Breast epithelium (tissue), 4 donors: ENCODE results near the gene NKD2. TPM values are rescaled to one million over a fixed set of nuclear protein-coding genes. Genes with fewer than 3 reads are reported as not detected.

Experiments used
- DNase-seq, 2 donors: peaks; one replicate each; pipeline ENCODE4 v3.0.0-alpha.2; 2019; ENCODE audit warnings: low spot score in 2 of 2
- H3K27ac ChIP-seq, 2 donors: fragments of 200-600 bp; sonication (generic) in 1 of 2; one replicate each; pipeline ENCODE4 v1.5.1; 2016 to 2019; ENCODE audit warnings: mild to moderate bottlenecking in 1 of 2
- H3K27me3 ChIP-seq, 2 donors: fragments of 200-600 bp; sonication (generic) in 1 of 2; one replicate each; pipeline versions ENCODE4 v1.5.1 to v1.6.0; 2017 to 2019; ENCODE audit warnings: control low read depth in 1 of 2, mild to moderate bottlenecking in 1 of 2
- H3K36me3 ChIP-seq: fragments of 200-600 bp; one replicate; pipeline ENCODE4 v1.5.1; 2019
- H3K4me1 ChIP-seq, 2 donors: fragments of 200-600 bp; sonication (generic); one replicate each; pipeline ENCODE4 v1.5.1; 2016 to 2019; ENCODE audit warnings: control low read depth in 1 of 2
- H3K4me3 ChIP-seq, 3 donors: fragments of 200-600 bp; sonication (generic); 1 replicate in 2 of 3; 2 replicates in 1 of 3; pipeline ENCODE4 v1.5.1; 2016 to 2019; ENCODE audit warnings: mild to moderate bottlenecking in 3 of 3, moderate library complexity in 2 of 3
- H3K9me3 ChIP-seq, 2 donors: fragments of 200-600 bp; sonication (generic) in 1 of 2; one replicate each; pipeline ENCODE4 v1.5.1; 2016 to 2019; ENCODE audit warnings: control low read depth in 1 of 2
- POLR2A ChIP-seq: fragments of 450-650 bp; IDR thresholded peaks from one replicate; pipeline ENCODE4 v1.6.1; 2016; ENCODE audit warnings: antibody characterized with exemption, mild to moderate bottlenecking, moderate library complexity
- POLR2AphosphoS5 ChIP-seq, 3 donors: sonication (generic); formaldehyde crosslinking; IDR thresholded peaks; one replicate each; pipeline ENCODE4 v1.6.1; 2017; ENCODE audit warnings: antibody characterized with exemption in 3 of 3
- intact Hi-C: fragments of 100-400 bp; cut with DNase I; formaldehyde crosslinking; loops from one replicate; pipeline ENCODE4 v1.15.1; 2023; ENCODE audit warnings: low total_unique reads
- total RNA-seq, 3 donors: library from RNA; depleted of rRNA; stranded (reverse); fragments of >200 nt; gene quantifications; one replicate each; pipeline ENCODE4 v1.1.0, GENCODE V29; 2016
- TF ChIP-seq, protein P1 (sequence below), 3 donors: fragments of 450-650 bp; IDR thresholded peaks; one replicate each; pipeline ENCODE4 v1.5.1; 2016 to 2017; ENCODE audit warnings: antibody characterized with exemption in 3 of 3, mild to moderate bottlenecking in 3 of 3, moderate library complexity in 3 of 3

Gene NKD2
- total RNA-seq, 3 donors from 2014 or later, result 5.9 to 16.7 TPM; not detected in 1

DNA sequence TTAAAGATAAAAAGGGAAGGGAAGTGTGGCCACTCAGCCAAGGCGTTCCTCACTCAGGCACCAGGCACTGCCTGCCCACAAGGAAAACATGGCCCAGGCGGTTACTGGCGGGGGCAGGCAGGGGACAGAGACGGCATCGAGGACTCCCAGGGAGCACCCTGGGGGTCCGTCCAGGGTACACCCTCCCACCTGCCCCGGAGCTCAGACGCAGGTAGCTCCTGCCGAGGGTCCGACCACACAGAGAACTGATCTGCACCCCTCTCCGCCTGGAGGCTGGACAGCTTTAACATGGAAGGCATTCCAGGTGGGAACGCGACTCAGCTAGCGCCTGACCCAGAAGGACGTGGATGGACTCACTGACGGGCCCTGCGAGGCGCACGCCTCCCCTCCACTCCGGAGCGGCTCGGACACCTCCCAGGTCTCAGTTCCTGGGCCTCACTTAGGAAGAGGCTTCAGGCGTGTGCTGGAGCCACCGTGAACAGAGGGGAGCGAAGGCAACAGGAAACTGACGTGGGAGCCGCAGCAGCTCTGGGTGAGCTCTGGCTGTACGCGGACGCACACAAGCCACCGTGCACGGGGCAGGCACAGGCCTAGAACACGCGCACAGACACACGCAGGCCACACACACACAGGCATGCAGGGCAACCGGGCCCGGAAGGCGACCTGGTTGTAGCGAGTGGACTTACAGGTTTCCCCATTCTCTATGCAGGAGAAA is 47.5 kb downstream of the NKD2 start:
- DNase-seq, result no peak
- H3K9me3 ChIP-seq, result no peaks in the 10 kb centered on the region
- intact Hi-C loops, result no loop called here
- H3K36me3 ChIP-seq, result no peaks in the 10 kb centered on the region
- H3K4me1 ChIP-seq, result no peaks in the 10 kb centered on the region
- no peaks in the 10 kb centered on the region for H3K27me3 ChIP-seq
- no peak overlapping the region for H3K27ac ChIP-seq
- TF ChIP-seq, protein P1, sequence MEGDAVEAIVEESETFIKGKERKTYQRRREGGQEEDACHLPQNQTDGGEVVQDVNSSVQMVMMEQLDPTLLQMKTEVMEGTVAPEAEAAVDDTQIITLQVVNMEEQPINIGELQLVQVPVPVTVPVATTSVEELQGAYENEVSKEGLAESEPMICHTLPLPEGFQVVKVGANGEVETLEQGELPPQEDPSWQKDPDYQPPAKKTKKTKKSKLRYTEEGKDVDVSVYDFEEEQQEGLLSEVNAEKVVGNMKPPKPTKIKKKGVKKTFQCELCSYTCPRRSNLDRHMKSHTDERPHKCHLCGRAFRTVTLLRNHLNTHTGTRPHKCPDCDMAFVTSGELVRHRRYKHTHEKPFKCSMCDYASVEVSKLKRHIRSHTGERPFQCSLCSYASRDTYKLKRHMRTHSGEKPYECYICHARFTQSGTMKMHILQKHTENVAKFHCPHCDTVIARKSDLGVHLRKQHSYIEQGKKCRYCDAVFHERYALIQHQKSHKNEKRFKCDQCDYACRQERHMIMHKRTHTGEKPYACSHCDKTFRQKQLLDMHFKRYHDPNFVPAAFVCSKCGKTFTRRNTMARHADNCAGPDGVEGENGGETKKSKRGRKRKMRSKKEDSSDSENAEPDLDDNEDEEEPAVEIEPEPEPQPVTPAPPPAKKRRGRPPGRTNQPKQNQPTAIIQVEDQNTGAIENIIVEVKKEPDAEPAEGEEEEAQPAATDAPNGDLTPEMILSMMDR (IDR thresholded peaks at IDR 0.05), result no peak
- TF ChIP-seq POLR2A, result no peak
- TF ChIP-seq POLR2AphosphoS5 (IDR thresholded peaks at IDR 0.05), result no peak
- no peak overlapping the region for H3K4me3 ChIP-seq

DNA sequence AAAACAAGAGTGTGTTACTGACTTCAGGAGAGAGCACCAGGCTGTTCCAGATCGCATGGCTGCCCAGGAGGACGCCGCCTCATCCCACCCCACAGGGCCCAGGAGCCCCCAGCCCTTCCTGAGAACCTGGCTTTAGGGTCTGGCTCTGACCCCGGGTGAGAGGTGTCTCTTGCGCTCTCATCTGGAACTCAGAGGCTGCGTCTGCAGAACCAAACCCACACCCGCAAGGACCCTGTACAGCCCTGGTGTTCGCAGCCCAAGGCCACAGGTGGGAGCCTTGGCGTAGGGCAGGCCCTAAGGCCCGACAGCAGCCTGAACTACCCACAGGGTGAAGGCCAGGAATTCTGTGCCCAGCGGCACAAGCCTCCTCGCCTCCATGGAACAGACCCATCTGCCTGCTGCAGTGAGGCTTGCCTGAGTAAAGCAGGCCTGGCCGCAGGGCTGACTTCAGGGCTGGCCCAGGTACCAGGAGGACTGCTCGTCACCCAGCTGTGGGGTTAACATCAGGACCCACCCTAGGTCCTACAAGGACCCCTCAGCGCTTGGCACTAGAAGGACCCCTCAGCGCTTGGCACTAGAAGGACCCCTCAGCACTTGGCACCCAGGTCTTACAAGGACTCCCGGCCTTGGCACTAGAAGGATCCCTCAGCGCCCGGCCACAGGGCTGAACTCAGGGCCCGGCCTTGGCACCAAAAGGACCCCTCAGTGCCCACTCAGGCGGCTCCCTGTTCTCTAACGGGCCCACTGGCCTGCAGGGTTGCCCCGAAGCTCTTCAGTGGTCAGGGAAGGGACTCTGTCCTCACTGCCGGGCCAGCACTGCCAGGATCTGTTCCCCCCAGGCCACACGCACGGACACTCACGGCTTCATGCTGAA is 48.2 kb downstream of the NKD2 start:
- H3K36me3 ChIP-seq, result no peaks in the 10 kb centered on the region
- H3K27me3 ChIP-seq, result no peaks in the 10 kb centered on the region
- no peak overlapping the region for H3K4me3 ChIP-seq
- TF ChIP-seq, protein P1 (IDR thresholded peaks at IDR 0.05), result no peak
- TF ChIP-seq POLR2A (no peak), POLR2AphosphoS5 (IDR thresholded peaks at IDR 0.05) (no peak)
- no peak overlapping the region for H3K27ac ChIP-seq
- no peaks in the 10 kb centered on the region for H3K4me1 ChIP-seq
- intact Hi-C loops, result no loop called here
- no peaks in the 10 kb centered on the region for H3K9me3 ChIP-seq
- DNase-seq, result no peak

DNA sequence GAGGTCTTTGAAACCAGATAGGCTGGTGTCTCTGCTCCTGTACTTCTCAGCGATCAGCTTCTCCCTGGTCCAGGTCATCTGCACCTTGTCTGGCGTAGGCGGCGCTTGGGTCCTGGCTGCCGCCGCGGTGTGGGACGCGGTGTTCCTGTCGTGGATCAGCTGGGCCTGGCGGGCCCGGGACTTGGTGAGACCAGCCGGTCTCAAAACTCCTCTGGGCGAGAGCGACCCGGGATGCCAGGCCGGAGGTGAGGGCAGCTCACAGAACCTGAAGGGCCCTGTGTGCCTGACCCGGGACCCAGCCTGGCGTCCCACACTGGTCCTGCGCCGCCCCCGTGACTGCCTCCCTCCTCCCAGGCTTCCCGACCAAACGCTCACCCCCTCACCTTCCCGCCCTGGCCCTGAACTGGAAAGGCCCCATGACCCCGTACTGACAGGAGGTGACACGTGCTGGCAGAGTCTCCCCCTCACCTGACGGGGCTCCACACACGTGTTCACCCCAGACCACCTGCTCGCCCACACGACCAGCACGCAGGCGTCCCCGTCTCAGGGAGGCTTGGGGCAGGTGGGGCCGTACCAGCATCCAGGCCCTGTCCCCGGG is 49.0 kb downstream of the NKD2 start:
- H3K36me3 ChIP-seq, result no peaks in the 10 kb centered on the region

DNA sequence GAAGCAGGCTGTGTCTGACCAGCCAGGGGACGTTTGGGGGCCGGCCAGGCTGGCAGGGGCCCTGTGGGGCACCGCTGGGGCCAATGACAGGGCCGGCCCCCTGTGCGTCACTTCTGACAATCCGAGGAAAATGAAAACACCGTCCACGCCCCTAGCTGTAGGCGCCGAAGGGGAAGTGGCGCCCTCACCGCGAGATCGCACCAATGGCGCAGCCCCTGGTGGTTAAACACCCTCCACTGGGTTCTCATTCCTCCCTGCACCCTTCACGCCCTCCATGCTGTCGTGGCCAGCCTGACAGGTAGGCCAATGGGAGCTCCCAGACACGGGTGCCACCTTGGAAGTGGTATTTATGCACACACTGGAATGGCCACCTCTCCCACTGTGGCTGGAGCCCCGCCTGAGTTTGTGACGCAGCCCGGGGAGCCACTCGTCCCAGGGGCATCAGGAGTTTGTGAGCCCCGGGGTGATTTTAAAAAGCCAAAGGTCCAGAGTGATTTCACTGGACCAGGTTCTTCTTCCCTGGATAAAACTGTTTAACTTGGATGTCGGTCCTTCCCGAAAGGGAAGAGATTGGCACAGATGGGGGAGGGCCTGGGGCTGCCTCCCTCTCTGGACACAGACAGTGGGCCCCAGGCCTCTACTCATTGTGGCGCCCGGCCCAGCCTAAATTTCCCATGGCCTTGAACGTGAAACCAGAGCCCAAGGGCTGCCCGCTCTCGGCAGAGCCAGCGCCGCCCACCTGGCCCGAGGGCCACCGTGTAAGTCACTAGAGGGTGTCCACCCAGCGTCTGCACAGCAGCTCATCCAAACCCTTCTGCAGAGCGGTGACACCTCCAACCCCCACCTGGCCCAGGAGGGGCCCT is 49.7 kb downstream of the NKD2 start:
- H3K9me3 ChIP-seq, result no peaks in the 10 kb centered on the region

More for the DNA sequence above, 49.0 kb downstream of the NKD2 start:
- TF ChIP-seq POLR2A, result no peak
- TF ChIP-seq, protein P1 (IDR thresholded peaks at IDR 0.05), result no peak
- TF ChIP-seq POLR2AphosphoS5 (IDR thresholded peaks at IDR 0.05), result no peak
- Histone ChIP-seq H3K27ac (no peak overlapping the region), H3K4me1 (no peaks in the 10 kb centered on the region), H3K4me3 (no peak overlapping the region), H3K9me3 (no peaks in the 10 kb centered on the region), H3K27me3 (no peaks in the 10 kb centered on the region)
- DNase-seq, result no peak
- intact Hi-C loops, result no loop called here

More for the DNA sequence above, 49.7 kb downstream of the NKD2 start:
- Histone ChIP-seq H3K27ac (no peak overlapping the region), H3K36me3 (no peaks in the 10 kb centered on the region), H3K4me1 (no peaks in the 10 kb centered on the region), H3K27me3 (no peaks in the 10 kb centered on the region), H3K4me3 (no peak overlapping the region)
- DNase-seq, result no peak
- intact Hi-C loops, result no loop called here
- TF ChIP-seq POLR2AphosphoS5 (IDR thresholded peaks at IDR 0.05), result no peak
- TF ChIP-seq, protein P1 (IDR thresholded peaks at IDR 0.05), result no peak
- no peak for TF ChIP-seq POLR2A
